GM19397 (cell line): ENCODE measurements around the gene DLGAP3.

Experiments
- ATAC-seq: cut with Tn5 transposase; IDR thresholded peaks from one replicate; pipeline ENCODE4 v1.9.1; 2021; ENCODE audit warnings: mild to moderate bottlenecking, moderate library complexity; ENCODE audit not compliant: unreplicated experiment

Gene DLGAP3

DNA sequence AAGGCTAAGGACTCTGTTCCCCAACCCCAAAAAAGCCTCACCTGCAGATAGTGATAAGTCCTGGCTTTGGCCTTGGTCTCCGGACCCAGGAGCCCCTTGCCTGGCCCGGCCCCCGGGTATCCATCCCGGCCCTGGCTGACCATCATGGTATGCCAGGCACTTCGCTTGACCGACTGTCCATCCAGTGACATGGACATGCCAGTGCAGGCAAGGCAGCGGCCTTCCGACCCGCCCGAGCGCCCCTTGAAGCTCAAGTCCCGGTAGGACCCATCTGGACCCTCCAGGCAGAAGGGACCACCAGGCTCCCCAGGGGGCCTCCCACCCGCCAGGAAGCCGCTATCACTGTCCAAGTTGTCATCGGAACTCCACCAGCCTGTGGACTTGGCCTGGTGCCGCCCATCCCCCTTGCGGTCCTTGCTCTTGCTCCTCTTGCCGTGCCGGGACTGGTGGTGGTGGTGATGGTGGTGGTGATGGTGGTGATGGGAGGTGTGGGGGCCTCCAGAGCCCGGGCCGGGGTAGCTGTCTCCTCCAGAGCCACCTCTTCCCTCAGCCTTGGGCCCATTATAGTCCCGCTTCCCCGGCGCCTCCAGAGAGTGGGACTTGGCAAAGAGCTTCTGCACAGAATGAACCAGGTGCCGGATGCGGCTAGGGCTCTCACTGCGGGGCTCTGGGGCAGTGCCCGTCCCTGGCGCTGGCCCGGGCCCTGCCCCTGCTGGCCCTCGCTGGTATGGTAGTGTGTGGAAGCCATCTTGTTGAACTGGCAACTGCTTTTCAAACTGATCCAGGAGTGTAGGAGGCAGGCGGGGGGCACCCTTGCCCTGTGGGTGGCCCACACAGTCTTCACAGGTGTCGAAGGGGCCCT, 25.0 kb downstream of the DLGAP3 start:
- ATAC-seq, result no peak

GRCh38 chr1:34901919-34902318, 27.5 kb downstream of the DLGAP3 start:
- no peak for ATAC-seq

GRCh38 chr1:34900775-34901502, 28.5 kb downstream of the DLGAP3 start:
- no peak for ATAC-seq

DNA sequence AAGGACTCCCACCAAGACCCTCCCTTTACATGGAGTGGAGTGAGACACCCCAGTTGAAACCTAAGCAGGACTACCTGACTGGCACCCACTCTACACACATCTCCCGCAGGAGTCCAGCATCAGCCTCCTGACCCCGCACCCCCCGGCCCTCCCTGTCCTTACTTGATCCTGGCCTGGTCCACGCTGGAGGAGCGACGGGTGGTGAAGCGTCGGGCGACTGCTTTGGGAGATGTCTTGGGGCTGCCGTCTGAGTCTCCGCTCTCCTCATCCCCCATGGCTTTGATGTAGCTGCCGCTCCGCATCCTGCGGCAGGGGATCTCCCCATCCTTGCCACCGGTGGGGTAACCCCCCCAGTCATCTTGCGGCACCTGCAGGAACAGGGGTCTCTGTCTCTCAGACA, 29.5 kb downstream of the DLGAP3 start:
- no peak for ATAC-seq

GRCh38 chr1:34899471-34899870, 30.0 kb downstream of the DLGAP3 start:
- no peak for ATAC-seq

- no peak for ATAC-seq
Measured at GRCh38 chr1:34898330-34898761, 31.1 kb downstream of the DLGAP3 start.

GRCh38 chr1:34896612-34897011, 32.8 kb downstream of the DLGAP3 start:
- ATAC-seq, result no peak

DNA sequence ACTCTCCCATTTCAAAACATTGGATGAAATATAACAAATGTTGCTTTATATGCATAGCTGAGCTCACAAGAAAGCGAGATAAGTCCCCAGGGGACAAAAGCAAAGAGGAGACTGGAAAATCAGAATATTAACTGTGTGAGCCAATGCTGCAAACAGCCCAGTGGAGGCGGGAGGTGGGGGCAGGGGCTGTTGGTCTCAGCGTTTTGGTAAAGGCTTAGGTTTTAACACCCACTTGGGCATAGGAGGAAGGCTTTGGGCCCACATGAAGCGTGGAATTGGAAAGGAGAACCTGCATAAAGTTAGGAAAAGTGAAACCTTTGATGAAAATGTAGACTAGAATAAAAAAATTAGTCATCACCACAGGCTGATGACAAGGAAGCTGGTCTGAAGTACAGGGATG, 39.7 kb downstream of the DLGAP3 start:
- no peak for ATAC-seq

DNA sequence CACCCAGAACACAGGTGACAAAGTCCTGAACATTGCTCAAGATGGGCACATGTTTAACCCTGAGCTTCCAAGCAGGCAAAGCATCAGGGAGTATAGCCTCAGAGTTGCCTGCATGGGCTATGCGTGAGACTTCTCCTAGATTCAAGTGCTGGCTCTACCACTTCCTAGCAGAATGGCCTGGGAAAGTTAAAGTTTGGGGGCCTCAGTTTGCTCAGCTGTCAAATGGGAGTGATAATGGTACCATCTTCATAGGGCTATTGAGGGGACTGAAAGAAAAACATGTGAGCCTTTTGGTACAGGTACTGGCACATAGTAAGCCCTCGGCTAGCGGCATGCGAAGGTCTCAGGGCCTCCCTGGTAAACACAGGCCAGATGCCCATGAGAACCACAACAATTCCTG, 41.9 kb downstream of the DLGAP3 start:
- ATAC-seq, result no peak

DNA sequence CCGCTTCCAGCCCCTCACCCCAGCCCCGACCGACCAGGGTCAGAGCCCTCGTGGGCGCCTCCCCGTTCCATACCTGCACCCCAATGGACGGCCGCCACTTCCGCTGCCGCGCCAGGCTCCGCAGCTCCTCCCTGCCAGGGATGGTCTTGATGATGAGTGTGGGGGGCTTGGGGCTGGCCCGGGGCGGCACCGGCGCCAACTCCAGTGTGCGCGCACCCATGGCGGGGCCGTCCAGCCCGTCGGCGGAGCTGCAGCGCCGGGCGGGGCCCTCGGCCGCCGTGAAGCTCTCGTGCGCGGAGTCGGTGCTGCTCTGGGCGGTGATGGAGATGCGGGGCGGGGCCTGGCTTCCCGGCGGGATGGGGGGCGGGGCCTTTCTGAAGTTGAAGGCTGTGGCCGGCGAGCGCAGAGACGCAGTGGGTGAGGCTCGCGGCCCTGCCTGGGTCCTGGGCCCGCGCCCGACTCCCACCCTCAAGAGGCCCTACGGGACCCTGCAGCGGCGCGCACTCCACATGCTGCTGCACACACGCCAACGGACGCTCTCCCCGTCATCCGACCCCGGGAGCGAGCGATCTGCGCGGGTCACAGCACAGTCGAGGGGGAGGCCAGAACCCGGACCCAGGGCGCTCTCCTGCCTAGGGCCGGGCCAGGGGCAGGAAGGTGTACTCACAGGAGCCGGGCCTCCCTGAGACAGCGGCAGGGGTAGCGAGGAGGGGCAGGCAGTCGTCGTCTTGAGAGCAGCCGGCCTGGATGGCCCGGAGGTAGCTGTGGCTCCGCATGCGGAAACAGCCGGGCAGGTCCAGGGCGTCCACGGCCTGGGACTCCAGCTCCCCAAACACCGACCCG, 43.8 kb downstream of the DLGAP3 start:
- no peak for ATAC-seq

DNA sequence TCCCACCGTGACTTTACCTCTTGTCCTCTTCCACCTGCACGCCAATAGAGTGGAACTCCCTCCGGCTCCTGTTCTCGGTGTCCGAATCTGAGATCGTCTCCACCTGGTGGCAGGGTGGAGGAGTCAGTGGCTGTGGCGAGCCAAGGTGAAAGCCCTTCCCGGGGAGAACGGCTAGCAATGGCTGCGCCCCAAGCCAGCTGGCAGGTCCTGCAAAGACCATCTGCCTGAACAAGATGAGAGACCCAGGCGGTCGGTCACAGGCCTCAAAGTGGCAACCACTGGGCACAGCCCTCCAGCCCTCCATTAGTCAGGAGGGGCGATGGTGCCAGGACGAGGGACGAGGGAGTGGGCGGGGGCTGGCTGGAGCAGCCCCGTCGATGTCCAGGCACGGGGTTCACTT, 44.5 kb downstream of the DLGAP3 start:
- ATAC-seq, result no peak

DNA sequence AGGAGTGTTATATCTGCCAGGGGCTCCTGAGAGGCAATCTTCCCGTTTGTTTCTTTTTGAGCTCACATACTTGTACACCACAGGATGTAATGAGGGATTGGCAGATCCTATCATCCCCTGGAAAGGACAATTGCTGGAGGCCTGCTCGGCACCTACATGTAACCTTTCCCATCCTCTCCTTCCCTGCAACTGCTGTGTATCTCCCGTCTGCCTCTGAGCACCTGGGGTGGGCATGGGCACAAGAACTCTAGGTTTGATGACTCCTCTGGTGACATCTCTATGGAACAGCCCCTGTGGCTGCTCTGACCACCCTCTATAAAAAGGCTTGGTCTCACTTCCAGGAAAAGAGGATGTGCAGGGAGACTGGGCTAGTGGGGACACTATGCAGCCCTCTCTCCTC, 44.9 kb downstream of the DLGAP3 start:
- no peak for ATAC-seq

GRCh38 chr1:34879230-34879629, 50.2 kb downstream of the DLGAP3 start:
- no peak for ATAC-seq

DNA sequence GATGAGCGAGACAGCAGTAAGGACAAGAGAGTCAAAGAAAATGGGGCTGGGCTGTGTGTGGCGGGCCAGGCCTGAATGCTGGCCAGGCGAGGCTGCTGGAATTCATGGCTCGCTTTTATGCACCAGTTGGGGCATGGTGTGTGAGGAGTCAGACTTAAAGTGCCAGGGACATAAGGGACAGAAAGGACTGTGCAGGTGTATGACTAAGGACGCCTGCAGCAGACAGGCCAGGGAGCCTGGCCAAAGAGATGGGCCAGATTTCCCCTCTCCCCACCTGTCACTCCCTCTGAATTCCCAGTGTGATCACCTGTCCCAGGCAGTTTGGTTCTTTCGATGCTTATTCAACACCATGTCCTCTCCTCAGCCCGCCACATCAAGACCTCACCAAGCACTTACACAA, 53.0 kb downstream of the DLGAP3 start:
- no peak for ATAC-seq

- no peak for ATAC-seq
Measured at GRCh38 chr1:34874296-34874952, 55.0 kb downstream of the DLGAP3 start.

GRCh38 chr1:34872133-34872503, 57.3 kb downstream of the DLGAP3 start:
- ATAC-seq, result no peak

GRCh38 chr1:34871443-34872132, 57.9 kb downstream of the DLGAP3 start:
- ATAC-seq, result no peak

DNA sequence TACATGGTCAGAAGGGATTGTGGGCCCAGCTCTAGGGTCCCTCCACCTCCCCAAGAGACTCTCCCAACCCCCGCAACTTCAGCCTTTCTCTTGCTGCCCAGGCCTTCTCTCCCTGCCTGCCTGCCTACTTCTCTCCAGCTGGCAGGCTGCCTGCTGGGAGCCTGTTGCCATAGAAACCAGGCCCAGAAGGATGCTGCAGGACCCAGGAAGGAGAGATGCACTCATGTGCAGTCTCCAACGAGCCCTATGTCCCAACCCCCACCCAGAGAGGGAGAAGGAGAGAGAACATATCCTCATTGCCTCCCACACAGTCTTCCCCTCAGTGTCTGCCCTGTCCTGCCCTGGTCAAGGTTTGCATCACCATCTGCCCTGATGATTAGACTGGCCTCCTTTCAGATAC, 59.1 kb downstream of the DLGAP3 start:
- no peak for ATAC-seq

GRCh38 chr1:34869760-34870159, 59.7 kb downstream of the DLGAP3 start:
- ATAC-seq, result no peak
